NT2/D1 (cell line): Measurements from ENCODE around the gene NKAIN1.
A peak's percentile ranks its signal among the peaks of the same experiment; 100 is the strongest.
"Not testable (repeated sequence)": the region's sequence is repeated elsewhere in the genome, so short reads cannot be mapped to it uniquely, and the experiment has no call there.

ENCODE experiments used
- DNase-seq: peaks from one replicate; pipeline ENCODE4 v3.0.0-alpha.2; 2011; ENCODE audit warnings: low read depth, low spot score
- H3K27me3 ChIP-seq: 2 replicates; pipeline ENCODE4 v1.6.0; 2011; ENCODE audit warnings: mild to moderate bottlenecking; ENCODE audit not compliant: insufficient read length, insufficient read depth
- H3K36me3 ChIP-seq: 2 replicates; pipeline ENCODE4 v1.6.1; 2011; ENCODE audit warnings: mild to moderate bottlenecking, low read length, mixed read lengths; ENCODE audit not compliant: insufficient read depth, insufficient read length
- H3K4me1 ChIP-seq: 2 replicates; pipeline ENCODE4 v1.5.1; 2011; ENCODE audit not compliant: insufficient read depth, insufficient read length
- H3K4me3 ChIP-seq: 2 replicates; pipeline ENCODE4 v1.5.1; 2011; ENCODE audit warnings: low read depth; ENCODE audit not compliant: insufficient read length
- H3K9ac ChIP-seq: 2 replicates; pipeline ENCODE4 v1.6.0; 2011; ENCODE audit warnings: low read depth; ENCODE audit not compliant: insufficient read length
- H3K9me3 ChIP-seq: 2 replicates; pipeline ENCODE4 v1.5.1; 2011; ENCODE audit warnings: mild to moderate bottlenecking, low read length; ENCODE audit not compliant: insufficient read depth
- SUZ12 ChIP-seq: IDR thresholded peaks from 2 replicates; pipeline ENCODE4 v1.6.1; 2011; ENCODE audit not compliant: insufficient read length, insufficient read depth; ENCODE audit errors: extremely low read depth
- YY1 ChIP-seq: IDR thresholded peaks from 2 replicates; pipeline ENCODE4 v1.6.1; 2011; ENCODE audit not compliant: insufficient read length, insufficient read depth
- ZNF274 ChIP-seq: IDR thresholded peaks from 2 replicates; pipeline ENCODE4 v1.6.1; 2011; ENCODE audit warnings: mild to moderate bottlenecking, low read depth, low read length

NKAIN1 gene

GRCh38 chr1:31239653-31240241 is at the start of gene NKAIN1:
Gene NKAIN1, minus strand, starts transcription at chr1:31239887. Its CDS starts 340 bp downstream, at chr1:31239547.
- H3K9me3 ChIP-seq, result no peaks in the 10 kb centered on the region
- TF ChIP-seq SUZ12 (no peak), ZNF274 (no peak), YY1 (no peak)
- H3K9ac ChIP-seq, result peak within 1 kb of the TSS; percentile 84
- DNase-seq, result peak; percentile 70
- peaks cover 34% of the 10 kb centered on the region for H3K27me3 ChIP-seq
- H3K4me3 ChIP-seq, result peak within 1 kb of the TSS; percentile 68
- H3K4me1 ChIP-seq, result peaks cover 7% of the 10 kb centered on the region
- no peaks in the 10 kb centered on the region for H3K36me3 ChIP-seq

DNA sequence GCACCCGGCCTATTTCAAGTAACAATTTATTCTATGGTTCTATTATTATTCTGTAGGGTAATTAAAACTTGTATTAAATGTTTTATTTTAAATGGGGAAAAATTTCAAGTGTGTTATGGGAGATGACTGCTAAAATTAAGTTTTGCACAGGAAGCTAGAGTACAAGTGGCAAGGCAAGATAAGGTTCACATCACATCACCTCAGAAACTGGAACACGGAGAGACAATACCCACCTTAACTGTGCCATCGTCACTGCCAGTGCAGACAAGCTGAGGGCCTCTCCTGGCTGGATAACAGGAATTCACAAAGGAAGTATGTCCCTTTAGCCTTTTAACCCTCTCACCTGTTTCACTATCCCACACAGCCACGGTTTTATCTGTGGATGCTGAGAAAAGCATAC is 49.3 kb upstream of the NKAIN1 start:
- TF ChIP-seq YY1, result no peak
- no peak for TF ChIP-seq SUZ12
- TF ChIP-seq ZNF274, result no peak
- Histone ChIP-seq H3K9ac (no peak overlapping the region), H3K27me3 (no peaks in the 10 kb centered on the region), H3K4me3 (no peak overlapping the region), H3K9me3 (no peaks in the 10 kb centered on the region), H3K4me1 (no peaks in the 10 kb centered on the region), H3K36me3 (peaks cover 92% of the 10 kb centered on the region)
- DNase-seq, result no peak

DNA sequence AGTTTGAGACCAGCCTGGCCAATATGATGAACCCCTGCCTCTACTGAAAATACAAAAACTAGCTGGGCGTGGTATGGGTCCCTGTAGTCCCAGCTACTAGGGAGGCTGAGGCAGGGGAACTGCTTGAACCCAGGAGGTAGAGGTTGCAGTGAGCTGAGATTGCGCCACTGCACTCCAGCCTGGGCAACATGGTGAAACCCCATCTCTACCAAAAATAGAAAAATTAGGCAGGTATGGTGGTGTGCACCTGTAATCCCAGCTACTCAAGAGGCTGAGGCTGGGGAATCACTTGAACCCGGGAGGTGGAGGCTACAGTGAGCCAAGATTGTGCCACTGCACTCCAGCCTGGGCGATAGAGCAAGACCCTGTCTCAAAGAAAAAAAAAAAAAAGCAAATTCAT is 48.1 kb upstream of the NKAIN1 start:
- not testable (repeated sequence) for H3K27me3 ChIP-seq, H3K9me3 ChIP-seq, DNase-seq, H3K4me3 ChIP-seq, H3K9ac ChIP-seq, H3K4me1 ChIP-seq
- peaks cover 90% of the 10 kb centered on the region for H3K36me3 ChIP-seq

DNA sequence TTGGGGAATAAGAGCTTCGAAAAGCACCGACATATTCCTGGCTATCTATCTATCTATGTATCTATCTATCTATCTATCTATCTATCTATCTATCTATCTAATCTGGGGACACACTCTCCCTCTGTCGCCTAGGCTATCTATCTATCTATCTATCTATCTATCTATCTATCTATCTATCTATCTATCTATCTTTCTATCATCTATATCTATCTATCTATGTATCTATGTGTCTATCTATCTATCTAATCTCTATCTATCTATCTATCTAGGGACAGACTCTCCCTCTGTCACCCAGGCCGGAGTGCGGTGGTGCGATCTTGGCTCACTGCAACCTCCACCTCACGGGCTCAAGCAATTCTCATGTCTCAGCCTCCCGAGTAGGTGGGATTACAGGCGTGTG is 42.7 kb upstream of the NKAIN1 start:
- H3K4me3 ChIP-seq, H3K4me1 ChIP-seq, H3K9ac ChIP-seq, H3K27me3 ChIP-seq, H3K9me3 ChIP-seq, DNase-seq: not testable (repeated sequence)
- peaks cover 86% of the 10 kb centered on the region for H3K36me3 ChIP-seq

DNA sequence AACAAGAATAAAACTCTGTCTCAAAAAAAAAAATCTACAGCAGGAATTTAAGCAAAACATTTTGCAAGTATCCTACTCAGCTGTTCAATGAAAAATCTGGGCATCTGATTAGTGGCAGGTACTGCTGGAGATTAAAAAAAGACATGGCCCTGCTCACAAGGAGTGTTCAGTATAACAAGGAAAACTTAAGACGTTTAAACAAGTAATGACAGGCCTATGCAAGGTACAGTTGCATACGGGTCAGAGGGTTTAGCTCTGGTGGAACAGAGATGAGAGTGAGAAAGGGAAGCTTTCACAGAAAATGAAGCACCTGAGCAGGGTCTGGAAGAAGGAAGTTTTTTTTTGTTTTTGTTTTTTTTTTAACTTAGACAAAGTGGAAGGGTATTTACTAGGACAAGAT is 33.9 kb upstream of the NKAIN1 start:
- Histone ChIP-seq H3K9me3 (no peaks in the 10 kb centered on the region), H3K4me1 (no peaks in the 10 kb centered on the region), H3K36me3 (peaks cover 95% of the 10 kb centered on the region), H3K27me3 (no peaks in the 10 kb centered on the region), H3K4me3 (no peak overlapping the region), H3K9ac (no peak overlapping the region)
- DNase-seq, result no peak
- TF ChIP-seq SUZ12, result no peak
- no peak for TF ChIP-seq YY1
- TF ChIP-seq ZNF274, result no peak

GRCh38 chr1:31272369-31272768 is 32.7 kb upstream of the NKAIN1 start:
- no peak overlapping the region for H3K9ac ChIP-seq
- DNase-seq, result no peak
- no peak overlapping the region for H3K4me3 ChIP-seq
- H3K27me3 ChIP-seq, result no peaks in the 10 kb centered on the region
- no peaks in the 10 kb centered on the region for H3K9me3 ChIP-seq
- peaks cover 94% of the 10 kb centered on the region for H3K36me3 ChIP-seq
- TF ChIP-seq ZNF274 (no peak), YY1 (no peak)
- no peaks in the 10 kb centered on the region for H3K4me1 ChIP-seq

DNA sequence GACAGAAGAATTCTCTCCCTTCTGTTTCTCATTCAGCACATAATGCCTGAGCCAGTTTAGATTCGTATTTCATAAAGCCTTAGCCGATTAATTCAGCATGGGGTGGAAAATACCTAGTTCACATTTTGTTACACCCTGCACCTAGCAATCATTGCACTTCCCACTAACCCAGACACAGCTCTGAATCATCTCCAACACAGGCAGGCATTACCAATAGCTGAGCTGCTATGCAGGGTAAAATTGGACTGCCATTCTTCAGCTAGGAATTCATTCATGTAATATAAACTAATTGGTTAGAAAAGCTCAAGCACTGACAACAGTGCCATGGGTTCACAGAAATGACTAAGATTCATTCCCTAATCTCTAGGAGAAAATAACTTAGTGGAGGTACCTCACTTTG is 26.9 kb upstream of the NKAIN1 start:
- Histone ChIP-seq H3K36me3 (peaks cover 98% of the 10 kb centered on the region), H3K9me3 (no peaks in the 10 kb centered on the region), H3K9ac (no peak overlapping the region), H3K4me3 (no peak overlapping the region), H3K4me1 (no peaks in the 10 kb centered on the region), H3K27me3 (no peaks in the 10 kb centered on the region)
- TF ChIP-seq ZNF274 (no peak), SUZ12 (no peak), YY1 (no peak)
- DNase-seq, result no peak

GRCh38 chr1:31264790-31265386 is 25.2 kb upstream of the NKAIN1 start:
- Histone ChIP-seq H3K4me1 (no peaks in the 10 kb centered on the region), H3K27me3 (no peaks in the 10 kb centered on the region), H3K36me3 (peaks cover 95% of the 10 kb centered on the region), H3K4me3 (no peak overlapping the region), H3K9me3 (no peaks in the 10 kb centered on the region), H3K9ac (no peak overlapping the region)
- DNase-seq, result no peak
- no peak for TF ChIP-seq YY1
- no peak for TF ChIP-seq SUZ12
- no peak for TF ChIP-seq ZNF274
